WTC11 (cell line): ENCODE results near the gene NTRK2. TPM values are rescaled to one million over a fixed set of nuclear protein-coding genes. Genes with fewer than 3 reads are reported as not detected.

Source experiments
- ATAC-seq: fragments of 200-7000 bp; cut with Tn5 transposase; 2 replicates; pipeline ENCODE4 v1.10.0; 2021; ENCODE audit warnings: mild to moderate bottlenecking, moderate library complexity
- CTCF ChIA-PET: fragments of 300-600 bp; sonication (Branson Sonifier 250); formaldehyde crosslinking; loops from one replicate; lab custom pipeline; 2021; ENCODE audit warnings: antibody characterized with exemption; lab: Charles Lee
- POLR2A ChIA-PET: fragments of 350-600 bp; sonication (Branson Sonifier 250); formaldehyde crosslinking; loops from one replicate; lab custom pipeline; 2021; ENCODE audit warnings: antibody characterized with exemption; lab: Charles Lee
- DNase-seq: peaks from one replicate; pipeline ENCODE4 v3.0.0; 2021; ENCODE audit warnings: low spot score
- H3K27ac Mint-ChIP-seq: 2 replicates; pipeline ENCODE4 v1.8.0; 2021; ENCODE audit warnings: mixed read lengths
- H3K27me3 Mint-ChIP-seq: 2 replicates; pipeline ENCODE4 v1.8.0; 2021; ENCODE audit warnings: low read depth, mild to moderate bottlenecking, moderate library complexity, mixed read lengths
- H3K36me3 Mint-ChIP-seq: 2 replicates; pipeline ENCODE4 v1.8.0; 2021; ENCODE audit warnings: mixed read lengths
- H3K4me1 Mint-ChIP-seq: 2 replicates; pipeline ENCODE4 v1.8.0; 2022; ENCODE audit warnings: mixed read lengths
- H3K4me3 Mint-ChIP-seq: 2 replicates; pipeline ENCODE4 v1.8.0; 2021; ENCODE audit warnings: mild to moderate bottlenecking, moderate library complexity, mixed read lengths
- H3K9me3 Mint-ChIP-seq: 2 replicates; pipeline ENCODE4 v1.8.0; 2021; ENCODE audit warnings: mixed read lengths
- AFF4 ChIP-seq: sonication (generic); formaldehyde crosslinking; IDR thresholded peaks from 2 replicates; pipeline ENCODE4 v1.8.1; 2023; ENCODE audit warnings: mild to moderate bottlenecking, missing genetic modification reagents, borderline replicate concordance
- E2F4 ChIP-seq: sonication (generic); formaldehyde crosslinking; IDR thresholded peaks from 2 replicates; pipeline ENCODE4 v1.8.1; 2022; ENCODE audit warnings: low read depth, mild to moderate bottlenecking, moderate library complexity, missing genetic modification reagents, borderline replicate concordance
- ELF4 ChIP-seq: sonication (generic); formaldehyde crosslinking; IDR thresholded peaks from 2 replicates; pipeline ENCODE4 v1.8.1; 2022; ENCODE audit warnings: low read depth, mild to moderate bottlenecking, moderate library complexity, missing genetic modification reagents
- ERG ChIP-seq: fragments of 250-450 bp; sonication (Bioruptor Pico); IDR thresholded peaks from 2 replicates; pipeline ENCODE4 v1.8.0; 2021; ENCODE audit warnings: mild to moderate bottlenecking
- ETV6 ChIP-seq: sonication (generic); formaldehyde crosslinking; IDR thresholded peaks from 2 replicates; pipeline ENCODE4 v1.8.1; 2022; ENCODE audit warnings: mild to moderate bottlenecking, missing genetic modification reagents
- FOXP1 ChIP-seq: sonication (generic); formaldehyde crosslinking; IDR thresholded peaks from 2 replicates; pipeline ENCODE4 v1.8.0; 2022; ENCODE audit warnings: missing genetic modification reagents, mild to moderate bottlenecking, moderate library complexity, borderline replicate concordance
- GABPB1 ChIP-seq: sonication (generic); formaldehyde crosslinking; IDR thresholded peaks from 2 replicates; pipeline ENCODE4 v1.8.1; 2023; ENCODE audit warnings: mild to moderate bottlenecking, missing genetic modification reagents
- GRHL2 ChIP-seq: fragments of 250-450 bp; sonication (Bioruptor Pico); IDR thresholded peaks from 2 replicates; pipeline ENCODE4 v1.8.0; 2022; ENCODE audit warnings: mild to moderate bottlenecking, moderate library complexity; ENCODE audit not compliant: insufficient replicate concordance, severe bottlenecking
- HMGA2 ChIP-seq: fragments of 250-450 bp; sonication (Bioruptor Pico); IDR thresholded peaks from 2 replicates; pipeline ENCODE4 v1.4.0; 2021; ENCODE audit warnings: mild to moderate bottlenecking, moderate library complexity
- KAT7 ChIP-seq: sonication (generic); formaldehyde crosslinking; IDR thresholded peaks from 2 replicates; pipeline ENCODE4 v1.8.1; 2023; ENCODE audit warnings: missing genetic modification reagents, mild to moderate bottlenecking, borderline replicate concordance
- NFE2L1 ChIP-seq: sonication (generic); formaldehyde crosslinking; IDR thresholded peaks from 2 replicates; pipeline ENCODE4 v1.8.1; 2023; ENCODE audit warnings: missing genetic modification reagents
- NR1H2 ChIP-seq: sonication (generic); formaldehyde crosslinking; IDR thresholded peaks from 2 replicates; pipeline ENCODE4 v1.9.0; 2021; ENCODE audit warnings: mild to moderate bottlenecking, moderate library complexity, missing genetic modification reagents
- NR2C2 ChIP-seq: sonication (generic); formaldehyde crosslinking; IDR thresholded peaks from 2 replicates; pipeline ENCODE4 v1.8.0; 2022; ENCODE audit warnings: mild to moderate bottlenecking, missing genetic modification reagents
- PRDM15 ChIP-seq: sonication (generic); formaldehyde crosslinking; IDR thresholded peaks from 2 replicates; pipeline ENCODE4 v1.8.0; 2022; ENCODE audit warnings: missing genetic modification reagents
- SMAD4 ChIP-seq: sonication (generic); formaldehyde crosslinking; IDR thresholded peaks from 2 replicates; pipeline ENCODE4 v1.8.0; 2022; ENCODE audit warnings: mild to moderate bottlenecking, missing genetic modification reagents
- SP1 ChIP-seq: sonication (generic); formaldehyde crosslinking; conservative IDR thresholded peaks from 2 replicates; pipeline ENCODE4 v1.8.1; 2022; ENCODE audit warnings: missing genetic modification reagents
- TCF7 ChIP-seq: sonication (generic); formaldehyde crosslinking; IDR thresholded peaks from 2 replicates; pipeline ENCODE4 v1.8.0; 2022; ENCODE audit warnings: mild to moderate bottlenecking, low read depth, missing genetic modification reagents, moderate library complexity
- TEAD4 ChIP-seq: sonication (generic); formaldehyde crosslinking; IDR thresholded peaks from 2 replicates; pipeline ENCODE4 v1.8.0; 2022; ENCODE audit warnings: mild to moderate bottlenecking, missing genetic modification reagents
- TP53 ChIP-seq: sonication (generic); formaldehyde crosslinking; IDR thresholded peaks from 2 replicates; pipeline ENCODE4 v1.8.1; 2023; ENCODE audit warnings: mild to moderate bottlenecking, missing genetic modification reagents
- ZBTB43 ChIP-seq: sonication (generic); formaldehyde crosslinking; IDR thresholded peaks from 2 replicates; pipeline ENCODE4 v1.8.1; 2023; ENCODE audit warnings: mild to moderate bottlenecking, missing genetic modification reagents
- ZMAT4 ChIP-seq: fragments of 250-450 bp; sonication (Bioruptor Pico); IDR thresholded peaks from 2 replicates; pipeline ENCODE4 v1.9.0; 2021; ENCODE audit warnings: mild to moderate bottlenecking
- total RNA-seq: library from RNA; stranded (reverse); gene quantifications from 3 replicates; pipeline ENCODE4 v1.2.3, GENCODE V29; 2021

The NTRK2 gene
- total RNA-seq, 1 experiment from 2014 or later: 0.02 TPM

- no peaks in the 10 kb centered on the region; the same call in 1 of the 2 replicates for H3K27me3 Mint-ChIP-seq
- TF ChIP-seq NR2C2 (CRISPR knock-in tag) (no peak), GABPB1 (CRISPR knock-in tag) (no peak), ELF4 (CRISPR knock-in tag) (no peak), TEAD4 (CRISPR knock-in tag) (no peak), HMGA2 (CRISPR knock-in tag) (no peak), TP53 (CRISPR knock-in tag) (no peak), TCF7 (CRISPR knock-in tag) (no peak), SP1 (no peak), FOXP1 (CRISPR knock-in tag) (no peak), PRDM15 (CRISPR knock-in tag) (no peak), NR1H2 (no peak), ZMAT4 (no peak), E2F4 (no peak), KAT7 (CRISPR knock-in tag) (no peak)
- no peak for DNase-seq
- POLR2A ChIA-PET: no interaction called here
- no peak overlapping the region for H3K27ac Mint-ChIP-seq
- H3K36me3 Mint-ChIP-seq: no peaks in the 10 kb centered on the region
- H3K9me3 Mint-ChIP-seq: no peaks in the 10 kb centered on the region
- CTCF ChIA-PET: no interaction called here
- no peaks in the 10 kb centered on the region for H3K4me1 Mint-ChIP-seq
- no peak overlapping the region for H3K4me3 Mint-ChIP-seq
- no peak for ATAC-seq
These were observed 47.7 kb upstream of the NTRK2 start for GRCh38 chr9:84621811-84622210.

GRCh38 chr9:84622981-84623380 is 46.5 kb upstream of the NTRK2 start:
- H3K9me3 Mint-ChIP-seq: no peaks in the 10 kb centered on the region
- H3K27me3 Mint-ChIP-seq: no peaks in the 10 kb centered on the region; the same call in 1 of the 2 replicates
- TF ChIP-seq ERG (CRISPR knock-in tag) (no peak), TEAD4 (CRISPR knock-in tag) (no peak), NFE2L1 (CRISPR knock-in tag) (no peak), ETV6 (CRISPR knock-in tag) (no peak), HMGA2 (CRISPR knock-in tag) (no peak)
- TF ChIP-seq, all 79 proteins: peak for 0
- ChIA-PET POLR2A (no interaction called here), CTCF (no interaction called here)
- Mint-ChIP-seq H3K4me1 (no peaks in the 10 kb centered on the region), H3K4me3 (no peak overlapping the region), H3K27ac (no peak overlapping the region), H3K36me3 (no peaks in the 10 kb centered on the region)
- ATAC-seq (no peak), DNase-seq (no peak)

GRCh38 chr9:84636436-84636835 is 33.1 kb upstream of the NTRK2 start:
- Mint-ChIP-seq H3K4me1 (no peaks in the 10 kb centered on the region), H3K27ac (no peak overlapping the region), H3K4me3 (no peak overlapping the region), H3K27me3 (no peaks in the 10 kb centered on the region), H3K9me3 (peaks cover 23% of the 10 kb centered on the region), H3K36me3 (peaks cover 14% of the 10 kb centered on the region)
- POLR2A ChIA-PET: no interaction called here
- DNase-seq: no peak
- ATAC-seq: no peak
- CTCF ChIA-PET: no interaction called here
- TF ChIP-seq SMAD4 (CRISPR knock-in tag) (no peak), AFF4 (CRISPR knock-in tag) (no peak), GRHL2 (CRISPR knock-in tag) (no peak), ZBTB43 (CRISPR knock-in tag) (no peak)
